OCI-LY3 (cell line): ENCODE data around the gene UMODL1.
"Not testable (repeated sequence)": the region's sequence is repeated elsewhere in the genome, so short reads cannot be mapped to it uniquely, and the experiment has no call there.

Experiments used
- EZH2phosphoT487 ChIP-seq: fragments of 200-600 bp; shearing (Covaris generic); IDR thresholded peaks from 2 replicates; pipeline ENCODE4 v1.6.1; 2018; ENCODE audit warnings: antibody characterized with exemption, mixed run types, low read depth
- TF ChIP-seq, protein P1 (sequence below): fragments of 200-600, 300-600 bp; sonication (generic); IDR thresholded peaks from 2 replicates; pipeline ENCODE4 v1.5.1; 2014; ENCODE audit warnings: antibody characterized with exemption, low read length, low read depth

DNA sequence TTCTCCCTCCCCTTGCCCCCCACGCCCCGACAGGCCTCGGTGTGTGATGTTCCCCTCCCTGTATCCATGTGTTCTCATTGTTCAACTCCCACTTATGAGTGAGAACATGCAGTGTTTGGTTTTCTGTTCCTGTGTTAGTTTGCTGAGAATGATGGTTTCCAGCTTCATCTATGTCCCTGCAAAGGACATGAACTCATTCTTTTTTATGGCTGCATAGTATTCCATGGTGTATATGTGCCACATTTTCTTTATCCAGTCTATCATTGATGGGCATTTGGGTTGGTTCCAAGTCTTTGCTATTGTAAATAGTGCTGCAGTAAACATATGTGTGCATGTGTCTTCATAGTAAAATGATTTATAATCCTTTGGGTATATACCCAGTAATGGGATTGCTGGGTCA is 108.9 kb downstream of the UMODL1 start:
- TF ChIP-seq, protein P1, sequence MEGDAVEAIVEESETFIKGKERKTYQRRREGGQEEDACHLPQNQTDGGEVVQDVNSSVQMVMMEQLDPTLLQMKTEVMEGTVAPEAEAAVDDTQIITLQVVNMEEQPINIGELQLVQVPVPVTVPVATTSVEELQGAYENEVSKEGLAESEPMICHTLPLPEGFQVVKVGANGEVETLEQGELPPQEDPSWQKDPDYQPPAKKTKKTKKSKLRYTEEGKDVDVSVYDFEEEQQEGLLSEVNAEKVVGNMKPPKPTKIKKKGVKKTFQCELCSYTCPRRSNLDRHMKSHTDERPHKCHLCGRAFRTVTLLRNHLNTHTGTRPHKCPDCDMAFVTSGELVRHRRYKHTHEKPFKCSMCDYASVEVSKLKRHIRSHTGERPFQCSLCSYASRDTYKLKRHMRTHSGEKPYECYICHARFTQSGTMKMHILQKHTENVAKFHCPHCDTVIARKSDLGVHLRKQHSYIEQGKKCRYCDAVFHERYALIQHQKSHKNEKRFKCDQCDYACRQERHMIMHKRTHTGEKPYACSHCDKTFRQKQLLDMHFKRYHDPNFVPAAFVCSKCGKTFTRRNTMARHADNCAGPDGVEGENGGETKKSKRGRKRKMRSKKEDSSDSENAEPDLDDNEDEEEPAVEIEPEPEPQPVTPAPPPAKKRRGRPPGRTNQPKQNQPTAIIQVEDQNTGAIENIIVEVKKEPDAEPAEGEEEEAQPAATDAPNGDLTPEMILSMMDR = not testable (repeated sequence)
- not testable (repeated sequence) for TF ChIP-seq EZH2phosphoT487
